GM13977 (cell line): ENCODE data around the gene ACOXL.

Source experiments
- DNase-seq: peaks from one replicate; pipeline ENCODE4 v3.0.0; 2012; ENCODE audit warnings: low spot score
- CTCF ChIP-seq: IDR thresholded peaks from 2 replicates; pipeline ENCODE4 v1.5.1; 2012; ENCODE audit warnings: mild to moderate bottlenecking, control low read depth; ENCODE audit not compliant: insufficient read depth; ENCODE audit errors: extremely low read depth, missing control alignments
- in situ Hi-C: fragments of 300-500 bp; cut with MboI; formaldehyde crosslinking; loops from one replicate; pipeline ENCODE4 v1.12.0; 2022; ENCODE audit warnings: low sequenced_read_pairs, low pct_unique_long_range_greater_than_20kb, mixed read lengths, inconsistent platforms; ENCODE audit not compliant: unreplicated experiment

Gene ACOXL

DNA sequence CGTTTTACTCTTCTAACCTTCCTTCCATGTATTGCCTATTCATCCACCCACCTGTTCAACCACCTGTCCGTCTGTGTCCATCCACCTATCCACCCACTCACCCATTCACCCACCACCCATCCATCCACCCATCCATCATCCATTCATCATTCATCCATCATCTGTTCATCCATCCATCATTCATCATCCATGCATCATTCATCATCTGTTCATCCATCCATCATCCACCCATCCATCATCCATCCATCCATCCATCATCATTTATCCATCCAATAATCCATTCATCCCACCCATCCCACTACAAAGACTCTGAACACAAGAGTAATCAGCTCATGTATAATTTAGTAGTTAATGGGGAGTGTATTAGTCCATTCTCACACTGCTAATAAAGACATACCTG, 78.0 kb downstream of the ACOXL start:
- TF ChIP-seq CTCF = no peak
- in situ Hi-C loops = loop anchor here (25.0 kb wide), 1 partner anchor 902 kb away; no protein-coding TSS in a partner anchor
- no peak for DNase-seq

- in situ Hi-C loops = loop anchor here (25.0 kb wide), 1 partner anchor 899 kb away; no protein-coding TSS in a partner anchor
- DNase-seq = no peak
Measured at GRCh38 chr2:110812726-110813645, 80.6 kb downstream of the ACOXL start.

GRCh38 chr2:110813896-110814295, 81.5 kb downstream of the ACOXL start:
- no peak for TF ChIP-seq CTCF
- DNase-seq = no peak
- in situ Hi-C loops = loop anchor here (25.0 kb wide), 1 partner anchor 898 kb away; no protein-coding TSS in a partner anchor

More at GRCh38 chr2:110812726-110813645, 80.6 kb downstream of the ACOXL start:
- TF ChIP-seq CTCF = no peak

GRCh38 chr2:110815938-110816337, 83.6 kb downstream of the ACOXL start:
- no peak for TF ChIP-seq CTCF
- DNase-seq = no peak
- in situ Hi-C loops = loop anchor here (25.0 kb wide), 1 partner anchor 896 kb away; no protein-coding TSS in a partner anchor

- in situ Hi-C loops = loop anchor here (25.0 kb wide), 1 partner anchor 896 kb away; no protein-coding TSS in a partner anchor
- TF ChIP-seq CTCF = no peak
- DNase-seq = no peak
Measured at GRCh38 chr2:110816404-110817365, 84.3 kb downstream of the ACOXL start.
